Ishikawa (cell line): Measurements from ENCODE around the gene PRR5.
A peak's percentile ranks its signal among the peaks of the same experiment; 100 is the strongest.

Experiments
- CEBPB ChIP-seq: IDR thresholded peaks from 2 replicates; pipeline ENCODE4 v1.6.1; 2012
- CREB1 ChIP-seq: IDR thresholded peaks from 2 replicates; pipeline ENCODE4 v1.6.1; 2012; ENCODE audit warnings: low read depth
- EGR1 ChIP-seq: IDR thresholded peaks from 2 replicates; pipeline ENCODE4 v1.6.1; 2012
- EP300 ChIP-seq: IDR thresholded peaks from 2 replicates; pipeline ENCODE4 v1.6.1; 2012; ENCODE audit warnings: borderline replicate concordance
- NFIC ChIP-seq: IDR thresholded peaks from 2 replicates; pipeline ENCODE4 v1.6.1; 2012
- RAD21 ChIP-seq: IDR thresholded peaks from 2 replicates; pipeline ENCODE4 v1.6.1; 2012; ENCODE audit warnings: low read depth
- TAF1 ChIP-seq: IDR thresholded peaks from 2 replicates; pipeline ENCODE4 v1.6.1; 2012; ENCODE audit warnings: low read depth, mild to moderate bottlenecking
- TCF12 ChIP-seq: IDR thresholded peaks from 2 replicates; pipeline ENCODE4 v1.6.1; 2012; ENCODE audit warnings: low read depth
- TEAD4 ChIP-seq: IDR thresholded peaks from 2 replicates; pipeline ENCODE4 v1.6.1; 2012
- YY1 ChIP-seq: IDR thresholded peaks from 2 replicates; pipeline ENCODE4 v1.6.1; 2012; ENCODE audit warnings: low read depth
- ZBTB7A ChIP-seq: IDR thresholded peaks from 2 replicates; pipeline ENCODE4 v1.6.1; 2012; ENCODE audit warnings: low read depth
- TF ChIP-seq, protein P1 (sequence below): IDR thresholded peaks from 2 replicates; pipeline ENCODE4 v1.6.1; 2012; ENCODE audit warnings: low read depth, mild to moderate bottlenecking
- TF ChIP-seq, protein P2 (sequence below): IDR thresholded peaks from 2 replicates; pipeline ENCODE4 v1.6.1; 2012
- TF ChIP-seq, protein P3 (sequence below): IDR thresholded peaks from 2 replicates; pipeline ENCODE4 v1.6.1; 2012

PRR5 gene

DNA sequence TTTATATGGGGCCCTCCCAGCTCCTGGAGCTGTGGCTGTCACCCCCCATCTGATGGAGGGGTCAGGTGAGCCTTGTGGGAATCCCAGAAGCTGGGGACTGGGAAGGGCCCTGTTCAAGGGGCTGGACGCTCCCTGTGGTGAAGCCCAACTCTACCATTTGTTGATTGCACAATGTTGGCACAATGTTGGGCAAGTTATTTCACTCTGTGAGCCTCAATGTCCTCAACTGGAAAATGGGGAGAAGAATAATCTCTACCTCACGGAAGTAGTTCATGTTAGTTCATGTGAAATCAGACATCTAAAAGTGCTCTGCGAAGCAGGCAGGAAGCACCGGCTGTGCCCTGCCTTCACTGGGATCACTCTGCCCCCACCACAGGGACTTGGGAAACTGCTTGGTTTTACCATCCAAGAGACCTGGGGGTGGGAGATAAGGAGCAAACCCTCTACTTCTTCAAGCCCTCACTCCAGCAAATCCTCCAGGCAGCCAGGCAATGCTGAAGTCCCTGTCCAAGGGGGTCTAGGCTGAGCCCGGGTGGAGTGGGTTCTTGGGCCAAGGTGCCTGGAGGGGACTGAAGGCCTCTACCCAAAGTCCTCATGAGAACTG lies 715 bp upstream of the PRR5 start:
- peak; percentile 76; the same call in 1 of the 2 replicates for TF ChIP-seq CEBPB
- TF ChIP-seq TEAD4 = no peak

DNA sequence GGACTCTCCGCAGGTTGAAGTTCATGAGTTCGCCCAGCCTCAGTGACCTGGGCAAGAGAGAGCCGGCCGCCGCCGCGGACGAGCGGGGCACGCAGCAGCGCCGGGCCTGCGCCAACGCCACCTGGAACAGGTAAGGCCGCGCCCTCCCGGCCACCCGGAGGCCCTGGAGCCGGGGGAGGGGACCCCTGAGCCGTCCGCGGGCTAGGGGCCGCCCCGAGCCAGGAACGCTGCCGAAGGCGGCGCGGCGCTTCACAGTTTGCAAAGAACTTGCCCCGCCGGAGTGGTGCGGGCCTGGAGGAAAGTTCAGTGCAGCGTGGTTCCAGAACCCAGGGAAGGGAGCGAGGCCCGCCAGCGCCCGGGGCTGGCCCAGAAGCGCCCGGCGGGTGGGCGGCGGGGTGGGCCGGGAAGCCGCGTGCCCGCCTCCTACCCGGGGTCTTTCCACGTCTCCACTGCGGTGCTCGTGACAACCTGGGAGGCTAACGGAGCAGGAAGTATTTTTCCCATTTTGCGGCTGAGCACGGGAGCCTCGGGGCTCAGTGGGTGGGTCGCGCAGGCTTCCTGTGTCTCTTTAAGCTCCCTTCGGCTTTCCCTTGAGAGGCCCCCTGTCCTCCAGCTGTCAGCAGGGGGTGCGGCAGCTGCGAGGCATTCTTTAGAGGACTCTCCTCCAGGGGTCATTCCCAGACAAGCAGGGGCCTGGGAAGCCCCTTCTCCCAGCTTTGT lies 635 bp downstream of the PRR5 start:
- no peak for TF ChIP-seq EP300
- TF ChIP-seq ZBTB7A = peak; percentile 67
- TF ChIP-seq NFIC = no peak

DNA sequence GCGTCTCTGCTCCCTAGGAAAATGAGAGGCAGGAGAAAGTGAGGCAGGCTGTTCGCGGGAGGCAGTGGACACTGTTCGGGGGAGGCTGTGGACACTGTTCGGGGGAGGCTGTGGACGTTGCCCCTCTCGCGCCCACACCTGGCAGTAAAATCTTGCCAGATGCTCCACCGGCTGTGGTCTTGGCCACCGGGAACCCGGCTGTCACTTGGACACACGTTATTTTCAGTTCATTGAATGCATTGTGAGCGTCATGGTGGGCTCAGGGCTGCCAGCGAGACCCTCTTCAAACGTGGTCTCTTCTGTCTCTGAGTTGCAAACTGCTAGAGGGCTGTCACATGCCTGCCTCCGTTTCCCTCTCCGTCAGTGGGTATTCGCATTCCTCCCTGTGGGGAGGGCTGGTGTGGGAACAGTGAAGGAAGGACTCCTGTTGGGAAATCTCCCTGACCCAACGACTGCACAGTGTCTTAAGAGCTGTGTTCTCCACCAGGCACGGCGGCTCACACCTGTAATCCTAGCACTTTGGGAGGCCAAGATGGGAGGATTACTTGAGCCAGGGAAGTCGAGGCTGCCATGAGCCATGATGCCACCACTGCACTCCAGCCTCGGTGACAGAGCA lies 1.4 kb downstream of the PRR5 start:
- TF ChIP-seq CREB1 (no peak), TCF12 (no peak), CEBPB (no peak), EP300 (no peak)
- TF ChIP-seq, protein P1, sequence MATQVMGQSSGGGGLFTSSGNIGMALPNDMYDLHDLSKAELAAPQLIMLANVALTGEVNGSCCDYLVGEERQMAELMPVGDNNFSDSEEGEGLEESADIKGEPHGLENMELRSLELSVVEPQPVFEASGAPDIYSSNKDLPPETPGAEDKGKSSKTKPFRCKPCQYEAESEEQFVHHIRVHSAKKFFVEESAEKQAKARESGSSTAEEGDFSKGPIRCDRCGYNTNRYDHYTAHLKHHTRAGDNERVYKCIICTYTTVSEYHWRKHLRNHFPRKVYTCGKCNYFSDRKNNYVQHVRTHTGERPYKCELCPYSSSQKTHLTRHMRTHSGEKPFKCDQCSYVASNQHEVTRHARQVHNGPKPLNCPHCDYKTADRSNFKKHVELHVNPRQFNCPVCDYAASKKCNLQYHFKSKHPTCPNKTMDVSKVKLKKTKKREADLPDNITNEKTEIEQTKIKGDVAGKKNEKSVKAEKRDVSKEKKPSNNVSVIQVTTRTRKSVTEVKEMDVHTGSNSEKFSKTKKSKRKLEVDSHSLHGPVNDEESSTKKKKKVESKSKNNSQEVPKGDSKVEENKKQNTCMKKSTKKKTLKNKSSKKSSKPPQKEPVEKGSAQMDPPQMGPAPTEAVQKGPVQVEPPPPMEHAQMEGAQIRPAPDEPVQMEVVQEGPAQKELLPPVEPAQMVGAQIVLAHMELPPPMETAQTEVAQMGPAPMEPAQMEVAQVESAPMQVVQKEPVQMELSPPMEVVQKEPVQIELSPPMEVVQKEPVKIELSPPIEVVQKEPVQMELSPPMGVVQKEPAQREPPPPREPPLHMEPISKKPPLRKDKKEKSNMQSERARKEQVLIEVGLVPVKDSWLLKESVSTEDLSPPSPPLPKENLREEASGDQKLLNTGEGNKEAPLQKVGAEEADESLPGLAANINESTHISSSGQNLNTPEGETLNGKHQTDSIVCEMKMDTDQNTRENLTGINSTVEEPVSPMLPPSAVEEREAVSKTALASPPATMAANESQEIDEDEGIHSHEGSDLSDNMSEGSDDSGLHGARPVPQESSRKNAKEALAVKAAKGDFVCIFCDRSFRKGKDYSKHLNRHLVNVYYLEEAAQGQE = no peak

DNA sequence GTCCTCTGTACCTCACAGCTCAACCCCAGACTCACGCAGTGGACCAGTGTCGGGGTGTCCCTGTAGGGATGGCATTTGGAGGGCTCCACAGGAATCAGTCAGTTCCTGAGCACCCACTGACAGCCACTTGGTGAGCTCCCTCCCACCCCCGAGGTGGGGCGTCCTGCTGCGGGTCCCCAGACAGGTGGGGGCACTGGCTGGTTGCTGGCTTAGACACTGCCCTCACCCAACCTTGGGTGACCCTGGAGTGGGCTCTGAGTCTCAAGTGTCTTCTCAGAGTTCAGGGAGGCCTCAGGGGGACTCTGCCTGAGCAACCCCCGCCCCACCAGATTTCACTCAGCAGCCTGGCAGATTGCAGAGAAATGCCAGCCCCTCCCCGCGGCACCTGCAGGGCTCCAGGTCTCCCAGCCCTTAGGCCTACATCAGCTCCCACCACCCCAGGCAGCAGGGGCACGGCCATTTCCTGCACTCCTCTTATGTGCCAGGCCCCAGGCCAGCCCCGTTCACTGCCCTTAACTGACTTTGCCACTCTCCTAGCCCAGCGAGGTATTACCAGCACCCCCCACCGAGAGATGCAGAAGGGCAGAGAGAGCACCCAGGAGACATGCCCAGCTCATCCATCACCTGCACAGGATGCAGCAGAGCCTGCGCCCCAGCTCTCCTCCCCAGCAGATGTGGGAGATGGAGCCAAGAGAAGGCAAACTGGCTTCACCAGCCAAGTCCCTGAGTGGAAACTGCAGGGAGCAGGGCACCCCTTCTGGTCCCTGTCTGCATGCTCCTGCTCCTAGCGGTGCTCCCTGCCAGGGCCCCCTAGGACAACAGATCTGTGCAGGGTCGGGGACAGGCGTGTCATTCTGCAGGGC lies 2.4 kb downstream of the PRR5 start:
- TF ChIP-seq TAF1 (no peak), TCF12 (no peak), EP300 (no peak), CREB1 (no peak), NFIC (no peak), EGR1 (no peak), YY1 (no peak), ZBTB7A (no peak)
- TF ChIP-seq, protein P2, sequence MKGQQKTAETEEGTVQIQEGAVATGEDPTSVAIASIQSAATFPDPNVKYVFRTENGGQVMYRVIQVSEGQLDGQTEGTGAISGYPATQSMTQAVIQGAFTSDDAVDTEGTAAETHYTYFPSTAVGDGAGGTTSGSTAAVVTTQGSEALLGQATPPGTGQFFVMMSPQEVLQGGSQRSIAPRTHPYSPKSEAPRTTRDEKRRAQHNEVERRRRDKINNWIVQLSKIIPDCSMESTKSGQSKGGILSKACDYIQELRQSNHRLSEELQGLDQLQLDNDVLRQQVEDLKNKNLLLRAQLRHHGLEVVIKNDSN = no peak
- TF ChIP-seq, protein P1 = no peak
- TF ChIP-seq, protein P3, sequence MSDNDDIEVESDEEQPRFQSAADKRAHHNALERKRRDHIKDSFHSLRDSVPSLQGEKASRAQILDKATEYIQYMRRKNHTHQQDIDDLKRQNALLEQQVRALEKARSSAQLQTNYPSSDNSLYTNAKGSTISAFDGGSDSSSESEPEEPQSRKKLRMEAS = no peak

DNA sequence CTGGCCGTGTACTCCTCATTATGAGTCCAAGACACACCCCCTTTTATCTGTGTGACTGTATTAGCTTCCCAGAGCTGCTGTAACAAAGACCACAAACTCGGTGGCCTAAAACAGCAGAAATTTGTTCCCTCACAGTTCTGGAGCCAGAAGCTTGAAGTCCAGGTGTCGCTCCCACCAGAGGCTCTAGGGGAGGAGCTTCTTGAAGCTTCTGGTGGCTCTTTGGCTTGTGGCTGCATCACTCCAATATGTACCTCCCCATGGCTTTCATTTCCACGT lies 3.0 kb downstream of the PRR5 start:
- TF ChIP-seq TAF1 (no peak), CREB1 (no peak), TCF12 (no peak), EGR1 (no peak), RAD21 (no peak), CEBPB (no peak), TEAD4 (no peak), EP300 (no peak)
- TF ChIP-seq, protein P1 = no peak
